GM18498 (cell line): Measurements from ENCODE around the gene LCE1D.

Experiments
- ATAC-seq: cut with Tn5 transposase; IDR thresholded peaks from one replicate; pipeline ENCODE4 v1.9.1; 2021; ENCODE audit warnings: mild to moderate bottlenecking, moderate library complexity; ENCODE audit not compliant: unreplicated experiment

The LCE1D gene

GRCh38 chr1:152796421-152796820 is at the start of gene LCE1D:
LCE1D (plus strand) TSS chr1:152796721; CDS start chr1:152797795, 1,074 bp downstream.
- no peak for ATAC-seq

- ATAC-seq: no peak
These were observed 48.7 kb upstream of the LCE1D start for GRCh38 chr1:152747831-152748230.

GRCh38 chr1:152752225-152752624 is 44.3 kb upstream of the LCE1D start:
- ATAC-seq: no peak

GRCh38 chr1:152753586-152753985 is 42.9 kb upstream of the LCE1D start:
- no peak for ATAC-seq

GRCh38 chr1:152756872-152757271 is 39.6 kb upstream of the LCE1D start:
- no peak for ATAC-seq

GRCh38 chr1:152757747-152758146 is 38.8 kb upstream of the LCE1D start, which contains the start of gene KPRP:
KPRP (plus strand) TSS chr1:152758025; CDS start chr1:152759589, 1,564 bp downstream.
- ATAC-seq: no peak

GRCh38 chr1:152758636-152759035 is 37.9 kb upstream of the LCE1D start:
- no peak for ATAC-seq

GRCh38 chr1:152759453-152760173 is 36.9 kb upstream of the LCE1D start:
- no peak for ATAC-seq

GRCh38 chr1:152760551-152761190 is 35.9 kb upstream of the LCE1D start:
- no peak for ATAC-seq

- ATAC-seq: no peak
These were observed 34.8 kb upstream of the LCE1D start for GRCh38 chr1:152761609-152762213.

- no peak for ATAC-seq
These were observed 27.5 kb upstream of the LCE1D start for GRCh38 chr1:152768847-152769533.

GRCh38 chr1:152770411-152770810 is 26.1 kb upstream of the LCE1D start:
- ATAC-seq: no peak

GRCh38 chr1:152774875-152775274 is 21.6 kb upstream of the LCE1D start, which contains the start of gene LCE1F:
LCE1F (plus strand) TSS chr1:152775140; CDS start chr1:152776372, 1,232 bp downstream.
- no peak for ATAC-seq

GRCh38 chr1:152776361-152776760 is 20.2 kb upstream of the LCE1D start:
- ATAC-seq: no peak

- ATAC-seq: no peak
These were observed 18.9 kb upstream of the LCE1D start for GRCh38 chr1:152777510-152778137.

GRCh38 chr1:152783095-152783494 is 13.4 kb upstream of the LCE1D start:
- ATAC-seq: no peak

- no peak for ATAC-seq
These were observed 10.4 kb upstream of the LCE1D start, which contains the start of gene LCE1E for GRCh38 chr1:152786077-152786476. LCE1E (plus strand) TSS chr1:152786257; CDS start chr1:152787300, 1,043 bp downstream.

GRCh38 chr1:152795686-152796085 is 835 bp upstream of the LCE1D start:
- no peak for ATAC-seq

- ATAC-seq: no peak
These were observed 4.8 kb downstream of the LCE1D start for GRCh38 chr1:152801333-152801732.

- ATAC-seq: no peak
These were observed 10.1 kb downstream of the LCE1D start, which contains the start of gene LCE1C for GRCh38 chr1:152806576-152806975. LCE1C (minus strand) TSS chr1:152806651; CDS start chr1:152805478, 1,173 bp downstream.

- no peak for ATAC-seq
These were observed 14.5 kb downstream of the LCE1D start for GRCh38 chr1:152811050-152811449.
